ENCODE measurements around the gene FLNB. TPM values are rescaled to one million over a fixed set of nuclear protein-coding genes. Genes with fewer than 3 reads are reported as not detected.

FLNB gene
- total and polyA plus RNA-seq, 10 of the 15 experiments (the other 5 are each of a cell fraction or from before 2014, with no cell fraction given) = 13.6 to 51.8 (median 26.4) TPM

DNA sequence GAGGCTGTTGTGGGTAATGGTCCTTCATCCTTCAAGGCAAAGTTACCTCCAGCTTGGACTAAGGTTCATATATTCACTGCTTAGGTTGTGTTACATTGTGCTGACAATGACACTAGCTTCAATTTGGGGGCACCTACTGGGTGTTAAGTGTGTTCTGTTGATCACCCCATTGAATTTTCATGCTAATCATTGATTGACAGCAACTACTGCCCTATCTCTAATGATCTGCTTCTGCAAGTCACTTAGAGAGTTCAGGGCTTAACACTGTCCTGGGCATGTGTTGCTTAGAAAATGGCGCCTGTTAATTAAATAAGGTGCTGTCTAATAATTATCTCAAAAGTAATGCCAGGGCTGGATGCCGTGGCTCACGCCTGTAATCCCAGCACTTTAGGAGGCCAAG lies 3.4 kb downstream of the FLNB start:
- peaks cover 16% of the 10 kb centered on the region for H3K4me1 ChIP-seq (ENCODE audit: control insufficient read depth, insufficient read depth, low read length)
- no TSS peak for BruUV-seq (replicated peaks)
- in situ Hi-C loops (cut with MboI) (loop anchor here (5.0 kb wide), 1 partner anchor 166 kb away; no protein-coding TSS in a partner anchor), intact Hi-C loops (cut with micrococcal nuclease; ENCODE audit: unreplicated experiment) (loop anchor here (5.0 kb wide), 1 partner anchor 61 kb away; no protein-coding TSS in a partner anchor)
- H3K9me3 ChIP-seq (replicated peaks; ENCODE audit: control insufficient read depth, insufficient read depth, low read length) = no peaks in the 10 kb centered on the region
- no peak overlapping the region for H3K9ac ChIP-seq (ENCODE audit: control insufficient read depth, insufficient read depth, low read length)
- H4K20me1 ChIP-seq (ENCODE audit: control insufficient read depth, insufficient read depth) = no peaks in the 10 kb centered on the region
- ChIA-PET POLR2A (interaction anchor here (0.7 to 2.6 kb wide), 9 partner anchors 10 to 101 kb away, joined by 3 to 18 read pairs (median 4); no protein-coding TSS in a partner anchor), SMC1A (ENCODE audit: uncharacterized antibody, unreplicated experiment) (interaction anchor here (0.6 to 9.7 kb wide), 20 partner anchors 9 to 205 kb away, joined by 3 to 135 read pairs (median 4); no protein-coding TSS in a partner anchor), CTCF (interaction anchor here (0.8 to 9.0 kb wide), 11 partner anchors 9 to 295 kb away, joined by 3 to 88 read pairs (median 8); partner anchors contain the start of genes HTD2 and RPP14), RAD21 (ENCODE audit: unreplicated experiment) (interaction anchor here (0.7 to 8.9 kb wide), 14 partner anchors 13 to 295 kb away, joined by 3 to 110 read pairs (median 5); partner anchors contain the start of genes HTD2 and RPP14)
- TF ChIP-seq E2F4 (IDR thresholded peaks at IDR 0.05; ENCODE audit: low read depth, low read length) (no peak), NR2F1 (conservative IDR thresholded peaks at IDR 0.05) (no peak)
- TF ChIP-seq, protein P1, sequence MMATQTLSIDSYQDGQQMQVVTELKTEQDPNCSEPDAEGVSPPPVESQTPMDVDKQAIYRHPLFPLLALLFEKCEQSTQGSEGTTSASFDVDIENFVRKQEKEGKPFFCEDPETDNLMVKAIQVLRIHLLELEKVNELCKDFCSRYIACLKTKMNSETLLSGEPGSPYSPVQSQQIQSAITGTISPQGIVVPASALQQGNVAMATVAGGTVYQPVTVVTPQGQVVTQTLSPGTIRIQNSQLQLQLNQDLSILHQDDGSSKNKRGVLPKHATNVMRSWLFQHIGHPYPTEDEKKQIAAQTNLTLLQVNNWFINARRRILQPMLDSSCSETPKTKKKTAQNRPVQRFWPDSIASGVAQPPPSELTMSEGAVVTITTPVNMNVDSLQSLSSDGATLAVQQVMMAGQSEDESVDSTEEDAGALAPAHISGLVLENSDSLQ (IDR thresholded peaks at IDR 0.05) = peak; percentile 86
- TF ChIP-seq, protein P2, sequence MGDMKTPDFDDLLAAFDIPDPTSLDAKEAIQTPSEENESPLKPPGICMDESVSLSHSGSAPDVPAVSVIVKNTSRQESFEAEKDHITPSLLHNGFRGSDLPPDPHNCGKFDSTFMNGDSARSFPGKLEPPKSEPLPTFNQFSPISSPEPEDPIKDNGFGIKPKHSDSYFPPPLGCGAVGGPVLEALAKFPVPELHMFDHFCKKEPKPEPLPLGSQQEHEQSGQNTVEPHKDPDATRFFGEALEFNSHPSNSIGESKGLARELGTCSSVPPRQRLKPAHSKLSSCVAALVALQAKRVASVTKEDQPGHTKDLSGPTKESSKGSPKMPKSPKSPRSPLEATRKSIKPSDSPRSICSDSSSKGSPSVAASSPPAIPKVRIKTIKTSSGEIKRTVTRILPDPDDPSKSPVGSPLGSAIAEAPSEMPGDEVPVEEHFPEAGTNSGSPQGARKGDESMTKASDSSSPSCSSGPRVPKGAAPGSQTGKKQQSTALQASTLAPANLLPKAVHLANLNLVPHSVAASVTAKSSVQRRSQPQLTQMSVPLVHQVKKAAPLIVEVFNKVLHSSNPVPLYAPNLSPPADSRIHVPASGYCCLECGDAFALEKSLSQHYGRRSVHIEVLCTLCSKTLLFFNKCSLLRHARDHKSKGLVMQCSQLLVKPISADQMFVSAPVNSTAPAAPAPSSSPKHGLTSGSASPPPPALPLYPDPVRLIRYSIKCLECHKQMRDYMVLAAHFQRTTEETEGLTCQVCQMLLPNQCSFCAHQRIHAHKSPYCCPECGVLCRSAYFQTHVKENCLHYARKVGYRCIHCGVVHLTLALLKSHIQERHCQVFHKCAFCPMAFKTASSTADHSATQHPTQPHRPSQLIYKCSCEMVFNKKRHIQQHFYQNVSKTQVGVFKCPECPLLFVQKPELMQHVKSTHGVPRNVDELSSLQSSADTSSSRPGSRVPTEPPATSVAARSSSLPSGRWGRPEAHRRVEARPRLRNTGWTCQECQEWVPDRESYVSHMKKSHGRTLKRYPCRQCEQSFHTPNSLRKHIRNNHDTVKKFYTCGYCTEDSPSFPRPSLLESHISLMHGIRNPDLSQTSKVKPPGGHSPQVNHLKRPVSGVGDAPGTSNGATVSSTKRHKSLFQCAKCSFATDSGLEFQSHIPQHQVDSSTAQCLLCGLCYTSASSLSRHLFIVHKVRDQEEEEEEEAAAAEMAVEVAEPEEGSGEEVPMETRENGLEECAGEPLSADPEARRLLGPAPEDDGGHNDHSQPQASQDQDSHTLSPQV (IDR thresholded peaks at IDR 0.05) = no peak
- FAIRE-seq = no peak
- H2AFZ ChIP-seq (ENCODE audit: control insufficient read depth, low read depth, low read length) = no peak overlapping the region
- 88% methylated on average over 3 of the region's 3 CpGs for WGBS (ENCODE audit: insufficient coverage, insufficient replicate concordance, low lambda C conversion rate, missing lambda C conversion rate)
- H3K27me3 ChIP-seq (replicated peaks in 1 of 2; ENCODE audit: control insufficient read depth in 2 of 2, insufficient read depth in 2 of 2, low read length in 1 of 2) = no peaks in the 10 kb centered on the region
- ATAC-seq = no peak
- DNase-seq (ENCODE audit: low read depth, low spot score) = no peak
- peak overlapping the region; percentile 1 for H3K4me2 ChIP-seq (ENCODE audit: control insufficient read depth, insufficient read depth)
- no peaks in the 10 kb centered on the region for H3K36me3 ChIP-seq (ENCODE audit: control insufficient read depth in 2 of 2, insufficient read depth in 2 of 2, low read length in 1 of 2)
- H3K79me2 ChIP-seq (ENCODE audit: control insufficient read depth, insufficient read depth, low read length) = peaks cover 22% of the 10 kb centered on the region
- no peak overlapping the region for H3K27ac ChIP-seq (ENCODE audit: control insufficient read depth, insufficient read depth)
- H3K4me3 ChIP-seq = peak overlapping the region; percentile 18; the same call in 1 of the 2 replicates

All from GM12878 (cell line).